Bronchial epithelial cell (primary cell): ENCODE data around the gene TEX13D. TPM values are rescaled to one million over a fixed set of nuclear protein-coding genes. Genes with fewer than 3 reads are reported as not detected.

Experiments
- DNase-seq: peaks from one replicate; pipeline ENCODE4 v3.0.0-alpha.2; 2010; ENCODE audit warnings: low read depth
- FAIRE-seq: peaks from 2 replicates; lab custom pipeline; 2011; peaks lifted over from hg19 to GRCh38; lab: Jason Lieb, UNC
- H3K27me3 ChIP-seq: 2 replicates; pipeline ENCODE4 v1.5.1; 2011; ENCODE audit warnings: low read length; ENCODE audit not compliant: control insufficient read depth, insufficient read depth
- H3K36me3 ChIP-seq: 2 replicates; pipeline ENCODE4 v1.5.1; 2011; ENCODE audit warnings: low read length; ENCODE audit not compliant: control insufficient read depth, insufficient read depth
- H3K4me3 ChIP-seq: 2 replicates; pipeline ENCODE4 v1.5.1; 2011; ENCODE audit warnings: mild to moderate bottlenecking, low read depth, low read length, control low read depth
- total RNA-seq: library from RNA; depleted of rRNA; stranded (reverse); fragments of >200 nt; gene quantifications from 2 replicates; pipeline ENCODE4 v1.2.1, GENCODE V29; 2014
- TF ChIP-seq, protein P1 (sequence below): IDR thresholded peaks from 2 replicates; pipeline ENCODE4 v1.5.1; 2011; ENCODE audit warnings: mild to moderate bottlenecking, moderate library complexity, low read length, control low read depth, inconsistent platforms; ENCODE audit not compliant: insufficient read depth, severe bottlenecking

The TEX13D gene
- total RNA-seq, 1 donor from 2014 or later, result not detected

GRCh38 chrX:124346117-124346876 is 13.8 kb downstream of the TEX13D start, which contains the start of gene SH2D1A:
SH2D1A (plus strand) TSS chrX:124346563; CDS start chrX:124346643, 80 bp downstream.
- DNase-seq (no peak), FAIRE-seq (no peak)
- TF ChIP-seq, protein P1, sequence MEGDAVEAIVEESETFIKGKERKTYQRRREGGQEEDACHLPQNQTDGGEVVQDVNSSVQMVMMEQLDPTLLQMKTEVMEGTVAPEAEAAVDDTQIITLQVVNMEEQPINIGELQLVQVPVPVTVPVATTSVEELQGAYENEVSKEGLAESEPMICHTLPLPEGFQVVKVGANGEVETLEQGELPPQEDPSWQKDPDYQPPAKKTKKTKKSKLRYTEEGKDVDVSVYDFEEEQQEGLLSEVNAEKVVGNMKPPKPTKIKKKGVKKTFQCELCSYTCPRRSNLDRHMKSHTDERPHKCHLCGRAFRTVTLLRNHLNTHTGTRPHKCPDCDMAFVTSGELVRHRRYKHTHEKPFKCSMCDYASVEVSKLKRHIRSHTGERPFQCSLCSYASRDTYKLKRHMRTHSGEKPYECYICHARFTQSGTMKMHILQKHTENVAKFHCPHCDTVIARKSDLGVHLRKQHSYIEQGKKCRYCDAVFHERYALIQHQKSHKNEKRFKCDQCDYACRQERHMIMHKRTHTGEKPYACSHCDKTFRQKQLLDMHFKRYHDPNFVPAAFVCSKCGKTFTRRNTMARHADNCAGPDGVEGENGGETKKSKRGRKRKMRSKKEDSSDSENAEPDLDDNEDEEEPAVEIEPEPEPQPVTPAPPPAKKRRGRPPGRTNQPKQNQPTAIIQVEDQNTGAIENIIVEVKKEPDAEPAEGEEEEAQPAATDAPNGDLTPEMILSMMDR, result no peak
- no peak within 1 kb of the TSS for H3K4me3 ChIP-seq
- H3K36me3 ChIP-seq, result no peaks in the 10 kb centered on the region
- H3K27me3 ChIP-seq, result no peaks in the 10 kb centered on the region

GRCh38 chrX:124346877-124347241 is 14.4 kb downstream of the TEX13D start:
- Histone ChIP-seq H3K36me3 (no peaks in the 10 kb centered on the region), H3K4me3 (no peak overlapping the region), H3K27me3 (no peaks in the 10 kb centered on the region)
- TF ChIP-seq, protein P1, result no peak
- DNase-seq (no peak), FAIRE-seq (no peak)

DNA sequence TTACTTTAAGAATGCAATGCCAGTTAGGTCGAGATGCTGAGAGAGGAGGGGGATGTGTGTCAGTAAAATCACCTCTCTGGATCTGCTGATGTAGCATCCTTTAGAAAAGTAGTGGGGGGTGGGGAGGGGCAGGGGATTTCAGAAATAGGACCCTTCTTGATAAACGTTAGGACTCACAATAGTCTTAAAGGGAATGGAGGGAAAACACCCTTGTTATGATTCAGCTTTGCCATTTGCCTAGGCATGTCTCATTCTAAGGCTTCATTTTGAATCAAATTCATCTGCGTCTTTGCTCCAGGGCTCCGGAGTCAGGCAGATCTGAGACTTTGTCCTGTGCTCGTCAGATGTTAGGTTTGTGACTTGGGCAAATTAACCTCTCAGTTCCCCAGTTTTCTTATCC is 14.8 kb downstream of the TEX13D start:
- Histone ChIP-seq H3K27me3 (no peaks in the 10 kb centered on the region), H3K4me3 (no peak overlapping the region), H3K36me3 (no peaks in the 10 kb centered on the region)
- FAIRE-seq (no peak), DNase-seq (peak; percentile 81)
- TF ChIP-seq, protein P1, result no peak

DNA sequence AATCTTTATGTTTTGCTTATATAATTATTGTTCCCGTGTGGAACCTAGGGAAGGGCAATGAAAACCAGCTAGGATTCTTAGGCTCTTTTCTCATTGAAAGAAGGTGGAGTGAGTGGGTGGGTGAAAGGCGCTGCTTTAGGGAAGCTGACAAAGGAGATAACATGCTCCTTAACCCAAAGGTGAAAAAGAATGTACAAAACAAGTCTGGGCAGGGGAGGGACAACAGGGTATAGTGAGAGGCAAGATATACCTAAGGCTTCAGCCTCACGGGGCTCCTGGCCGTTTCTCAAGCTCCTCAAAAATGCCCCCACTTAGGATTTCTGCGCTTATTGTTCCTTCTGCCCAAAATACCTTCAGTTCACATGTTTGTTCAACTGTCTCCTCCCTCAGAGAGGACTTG is 15.7 kb downstream of the TEX13D start:
- TF ChIP-seq, protein P1, result no peak
- no peak overlapping the region for H3K4me3 ChIP-seq
- DNase-seq (peak; percentile 58), FAIRE-seq (no peak)
- no peaks in the 10 kb centered on the region for H3K36me3 ChIP-seq
- no peaks in the 10 kb centered on the region for H3K27me3 ChIP-seq

GRCh38 chrX:124348885-124349453 is 16.5 kb downstream of the TEX13D start:
- Histone ChIP-seq H3K4me3 (no peak overlapping the region), H3K36me3 (no peaks in the 10 kb centered on the region), H3K27me3 (no peaks in the 10 kb centered on the region)
- DNase-seq (no peak), FAIRE-seq (no peak)
- TF ChIP-seq, protein P1, result no peak
